Natural killer cell (primary cell): ENCODE results near the gene G2E3. TPM values are rescaled to one million over a fixed set of nuclear protein-coding genes. Genes with fewer than 3 reads are reported as not detected.

Experiments
- ATAC-seq, 3 donors: fragments of 150-1000 bp in 2 of 3; fragments of 200-7000 bp in 1 of 3; cut with Tn5 transposase; 1 replicate in 1 of 3; 2 replicates in 2 of 3; pipeline ENCODE4 v1.10.0; 2021; ENCODE audit warnings: mild to moderate bottlenecking in 2 of 3, moderate library complexity in 2 of 3
- DNase-seq, 2 donors: peaks; one replicate each; pipeline versions ENCODE4 v3.0.0 to v3.0.0-alpha.2; 2013 to 2021; ENCODE audit warnings: mixed read lengths in 1 of 2
- H3K27ac ChIP-seq: one replicate; pipeline ENCODE4 v1.5.1; 2013; ENCODE audit warnings: mild to moderate bottlenecking, low read length
- H3K27me3 ChIP-seq: one replicate; pipeline ENCODE4 v1.6.1; 2013; ENCODE audit warnings: low read length; ENCODE audit not compliant: control insufficient read depth, insufficient read depth
- H3K36me3 ChIP-seq: one replicate; pipeline ENCODE4 v1.6.1; 2013; ENCODE audit warnings: low read length; ENCODE audit not compliant: control insufficient read depth, insufficient read depth
- H3K4me1 ChIP-seq: one replicate; pipeline ENCODE4 v1.6.1; 2013; ENCODE audit warnings: low read length; ENCODE audit not compliant: control insufficient read depth, insufficient read depth
- H3K4me3 ChIP-seq: one replicate; pipeline ENCODE4 v1.5.1; 2013; ENCODE audit warnings: low read length
- H3K9me3 ChIP-seq: one replicate; pipeline ENCODE4 v1.6.1; 2013; ENCODE audit warnings: low read length; ENCODE audit not compliant: control insufficient read depth, insufficient read depth
- H3K27ac Mint-ChIP-seq, 2 donors: one replicate each; pipeline ENCODE4 v1.8.0; 2022; ENCODE audit warnings: mild to moderate bottlenecking in 2 of 2, mixed read lengths in 2 of 2, moderate library complexity in 1 of 2
- H3K27me3 Mint-ChIP-seq, 2 donors: one replicate each; pipeline ENCODE4 v1.8.0; 2022; ENCODE audit warnings: low read depth in 2 of 2, mixed read lengths in 2 of 2
- H3K36me3 Mint-ChIP-seq: one replicate; pipeline ENCODE4 v1.8.0; 2022; ENCODE audit warnings: mixed read lengths
- H3K4me1 Mint-ChIP-seq, 2 donors: one replicate each; pipeline ENCODE4 v1.8.0; 2022; ENCODE audit warnings: mixed read lengths in 2 of 2
- H3K4me3 Mint-ChIP-seq: one replicate; pipeline ENCODE4 v1.8.0; 2022; ENCODE audit warnings: mild to moderate bottlenecking, moderate library complexity, mixed read lengths
- H3K9me3 Mint-ChIP-seq, 2 donors: one replicate each; pipeline ENCODE4 v1.8.0; 2022; ENCODE audit warnings: mixed read lengths in 2 of 2
- WGBS: methylation state at CpG from one replicate; pipeline ENCODE4 v1.1.7; 2013; ENCODE audit warnings: missing lambda C conversion rate; ENCODE audit not compliant: insufficient coverage; 5-methylcytosine and 5-hydroxymethylcytosine counted together
- intact Hi-C: fragments of 100-400 bp; cut with micrococcal nuclease; formaldehyde crosslinking; loops from one replicate; pipeline ENCODE4 v1.14.2; 2022
- total RNA-seq, 4 donors: library from RNA; stranded (reverse); fragments of 120-200 nt in 1 of 4; gene quantifications; one replicate each; pipeline versions ENCODE4 v1.2.3 to v1.2.4, GENCODE V29; 2013 to 2022
- TF ChIP-seq, protein P1 (sequence below): fragments of 200-600 bp; IDR thresholded peaks from one replicate; pipeline ENCODE4 v1.8.0; 2022; ENCODE audit warnings: antibody characterized with exemption

The G2E3 gene
- total RNA-seq, 3 donors from 2014 or later (not counting 1 experiment from before 2014, with no cell fraction given) = 28.7 to 47.1 (median 33.4) TPM

GRCh38 chr14:30656190-30656632 lies 97.3 kb downstream of the G2E3 start:
- no peak overlapping the region for H3K27ac Mint-ChIP-seq
- WGBS = 70% methylated on average over 8 of the region's 8 CpGs
- intact Hi-C loops = loop anchor here (1.0 to 2.0 kb wide), 2 partner anchors 251 to 700 kb away; no protein-coding TSS in a partner anchor
- ATAC-seq (peak; percentile 65 to 76 (median 72)), DNase-seq (peak in 1 of 2 donors; percentile 70)
- Histone ChIP-seq H3K27ac (no peak overlapping the region), H3K4me3 (no peak overlapping the region), H3K27me3 (no peaks in the 10 kb centered on the region), H3K4me1 (no peaks in the 10 kb centered on the region), H3K36me3 (peaks cover 57% of the 10 kb centered on the region), H3K9me3 (no peaks in the 10 kb centered on the region)
- TF ChIP-seq, protein P1, sequence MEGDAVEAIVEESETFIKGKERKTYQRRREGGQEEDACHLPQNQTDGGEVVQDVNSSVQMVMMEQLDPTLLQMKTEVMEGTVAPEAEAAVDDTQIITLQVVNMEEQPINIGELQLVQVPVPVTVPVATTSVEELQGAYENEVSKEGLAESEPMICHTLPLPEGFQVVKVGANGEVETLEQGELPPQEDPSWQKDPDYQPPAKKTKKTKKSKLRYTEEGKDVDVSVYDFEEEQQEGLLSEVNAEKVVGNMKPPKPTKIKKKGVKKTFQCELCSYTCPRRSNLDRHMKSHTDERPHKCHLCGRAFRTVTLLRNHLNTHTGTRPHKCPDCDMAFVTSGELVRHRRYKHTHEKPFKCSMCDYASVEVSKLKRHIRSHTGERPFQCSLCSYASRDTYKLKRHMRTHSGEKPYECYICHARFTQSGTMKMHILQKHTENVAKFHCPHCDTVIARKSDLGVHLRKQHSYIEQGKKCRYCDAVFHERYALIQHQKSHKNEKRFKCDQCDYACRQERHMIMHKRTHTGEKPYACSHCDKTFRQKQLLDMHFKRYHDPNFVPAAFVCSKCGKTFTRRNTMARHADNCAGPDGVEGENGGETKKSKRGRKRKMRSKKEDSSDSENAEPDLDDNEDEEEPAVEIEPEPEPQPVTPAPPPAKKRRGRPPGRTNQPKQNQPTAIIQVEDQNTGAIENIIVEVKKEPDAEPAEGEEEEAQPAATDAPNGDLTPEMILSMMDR = peak; percentile 73
- H3K9me3 Mint-ChIP-seq = no peaks in the 10 kb centered on the region
- peaks cover 0 to 5% of the 10 kb centered on the region in 2 donors for H3K4me1 Mint-ChIP-seq
- no peak overlapping the region for H3K4me3 Mint-ChIP-seq
- no peaks in the 10 kb centered on the region for H3K27me3 Mint-ChIP-seq
- peaks cover 13% of the 10 kb centered on the region for H3K36me3 Mint-ChIP-seq

DNA sequence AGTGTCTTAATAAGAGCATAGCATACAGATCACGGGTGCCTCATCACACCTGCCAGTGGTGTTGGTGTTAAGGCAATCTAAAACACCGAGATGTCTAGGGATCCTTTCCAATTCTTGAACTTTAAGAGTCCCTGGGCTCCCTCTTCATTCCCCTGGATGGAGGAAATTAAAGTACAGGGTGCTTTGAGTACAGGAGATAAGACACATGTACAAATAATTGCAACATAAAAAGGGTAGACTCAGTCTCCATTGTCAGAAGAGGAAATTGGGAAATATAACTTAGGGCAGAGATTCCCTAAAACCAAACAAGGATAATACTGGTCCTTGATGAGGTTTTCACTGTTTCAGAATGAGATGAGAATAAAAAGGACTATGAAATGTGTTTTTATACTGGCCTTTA lies 98.1 kb downstream of the G2E3 start:
- Mint-ChIP-seq H3K27me3 (no peaks in the 10 kb centered on the region), H3K9me3 (no peaks in the 10 kb centered on the region), H3K4me1 (peaks cover 0 to 5% of the 10 kb centered on the region in 2 donors), H3K27ac (no peak overlapping the region), H3K36me3 (peaks cover 13% of the 10 kb centered on the region), H3K4me3 (no peak overlapping the region)
- intact Hi-C loops = loop anchor here (2.0 kb wide), 1 partner anchor 250 kb away; no protein-coding TSS in a partner anchor
- H3K36me3 ChIP-seq = peaks cover 53% of the 10 kb centered on the region
- ATAC-seq = no peak
- no peak overlapping the region for H3K27ac ChIP-seq
- no peak for DNase-seq
- TF ChIP-seq, protein P1 = no peak
- H3K9me3 ChIP-seq = no peaks in the 10 kb centered on the region
- 100% methylated on average over 2 of the region's 2 CpGs for WGBS
- H3K4me1 ChIP-seq = no peaks in the 10 kb centered on the region
- no peak overlapping the region for H3K4me3 ChIP-seq
- no peaks in the 10 kb centered on the region for H3K27me3 ChIP-seq

DNA sequence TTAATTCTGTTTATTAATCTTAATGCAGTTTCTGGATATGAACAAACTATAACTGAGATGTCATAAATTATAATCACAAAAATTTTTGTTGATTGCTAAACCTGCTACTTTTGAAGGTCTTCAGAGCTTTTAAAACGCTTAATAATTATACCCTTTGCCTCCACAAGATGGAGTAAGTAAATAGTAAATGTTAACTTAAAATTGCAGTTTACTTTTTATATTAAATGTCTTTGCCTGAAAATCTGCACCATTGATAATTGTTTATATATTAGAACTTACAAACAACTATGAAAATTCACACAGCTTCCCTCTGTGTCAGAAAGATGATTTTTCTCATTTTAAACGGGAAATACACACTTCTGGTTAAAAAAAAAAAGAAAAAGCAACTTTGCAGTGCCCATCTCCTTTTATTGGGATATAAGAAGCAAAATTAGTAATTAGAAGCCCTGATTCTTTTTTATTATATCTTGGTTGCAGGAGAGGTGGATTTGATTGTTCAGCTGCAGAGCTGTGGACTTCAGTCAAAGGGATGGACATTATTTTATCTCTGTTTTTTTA lies 98.7 kb downstream of the G2E3 start:
- intact Hi-C loops = loop anchor here (2.0 kb wide), 1 partner anchor 249 kb away; no protein-coding TSS in a partner anchor
- DNase-seq (peak in 1 of 2 donors; percentile 14), ATAC-seq (no peak)
- Histone ChIP-seq H3K9me3 (no peaks in the 10 kb centered on the region), H3K27ac (no peak overlapping the region), H3K36me3 (peaks cover 49% of the 10 kb centered on the region), H3K4me1 (no peaks in the 10 kb centered on the region), H3K27me3 (no peaks in the 10 kb centered on the region), H3K4me3 (no peak overlapping the region)
- H3K27ac Mint-ChIP-seq = no peak overlapping the region
- no peaks in the 10 kb centered on the region for H3K9me3 Mint-ChIP-seq
- H3K4me3 Mint-ChIP-seq = no peak overlapping the region
- no peaks in the 10 kb centered on the region for H3K27me3 Mint-ChIP-seq
- peaks cover 13% of the 10 kb centered on the region for H3K36me3 Mint-ChIP-seq
- H3K4me1 Mint-ChIP-seq = peaks cover 5% of the 10 kb centered on the region in 2 donors
- WGBS = no CpG with 5 or more reads among the region's 2 CpGs
- TF ChIP-seq, protein P1 = no peak

DNA sequence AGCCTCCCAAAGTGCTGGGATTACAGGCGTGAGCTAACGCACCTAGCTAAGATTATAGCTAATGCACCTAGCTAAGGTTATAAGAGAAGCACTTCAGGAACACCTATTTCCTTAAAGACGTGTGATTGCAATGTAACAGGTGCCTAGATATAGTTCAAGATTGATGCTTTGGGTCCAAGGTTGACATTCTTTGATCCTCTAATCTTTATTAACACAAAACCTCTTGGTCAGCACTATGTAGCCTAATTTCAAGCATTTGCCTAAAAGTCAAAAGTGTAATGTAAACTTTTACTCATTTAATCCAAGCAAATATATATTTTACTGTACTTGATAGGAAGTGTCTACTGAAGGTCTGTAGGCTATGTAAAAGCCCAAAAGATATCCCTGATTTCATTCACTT lies 99.7 kb downstream of the G2E3 start:
- Mint-ChIP-seq H3K27ac (no peak overlapping the region), H3K4me3 (no peak overlapping the region), H3K9me3 (no peaks in the 10 kb centered on the region), H3K27me3 (no peaks in the 10 kb centered on the region), H3K4me1 (peaks cover 5% of the 10 kb centered on the region in 2 donors), H3K36me3 (peaks cover 11% of the 10 kb centered on the region)
- TF ChIP-seq, protein P1 = no peak
- Histone ChIP-seq H3K9me3 (no peaks in the 10 kb centered on the region), H3K36me3 (peaks cover 48% of the 10 kb centered on the region), H3K4me1 (no peaks in the 10 kb centered on the region), H3K27me3 (no peaks in the 10 kb centered on the region), H3K4me3 (no peak overlapping the region), H3K27ac (no peak overlapping the region)
- ATAC-seq = no peak
- WGBS = 100% methylated on average over 3 of the region's 3 CpGs
- intact Hi-C loops = no loop called here
- no peak for DNase-seq
